Hepatocyte (in vitro differentiated cells): Measurements from ENCODE around the gene NR6A1. TPM values are rescaled to one million over a fixed set of nuclear protein-coding genes. Genes with fewer than 3 reads are reported as not detected.

Source experiments
- DNase-seq: peaks from one replicate; pipeline ENCODE4 v3.0.0-alpha.2; 2016; ENCODE audit warnings: low spot score
- H2AFZ ChIP-seq: fragments of 200-600 bp; sonication (generic); 2 replicates; pipeline ENCODE4 v1.6.0; 2016; ENCODE audit warnings: antibody characterized with exemption, mild to moderate bottlenecking
- H3K27ac ChIP-seq: fragments of 200-600 bp; sonication (generic); 2 replicates; pipeline ENCODE4 v1.5.1; 2016; ENCODE audit warnings: mild to moderate bottlenecking
- H3K27me3 ChIP-seq: fragments of 200-600 bp; sonication (generic); 2 replicates; pipeline ENCODE4 v1.6.1; 2016
- H3K36me3 ChIP-seq: fragments of 200-600 bp; sonication (generic); replicated peaks from 2 replicates; pipeline ENCODE4 v1.5.1; 2016; ENCODE audit warnings: low read depth; ENCODE audit not compliant: insufficient read depth
- H3K4me1 ChIP-seq: fragments of 200-600 bp; sonication (generic); 2 replicates; pipeline ENCODE4 v1.5.1; 2016; ENCODE audit warnings: mild to moderate bottlenecking, moderate library complexity; ENCODE audit not compliant: insufficient read depth
- H3K4me2 ChIP-seq: fragments of 200-600 bp; sonication (generic); 2 replicates; pipeline ENCODE4 v1.6.0; 2016
- H3K4me3 ChIP-seq: fragments of 200-600 bp; sonication (generic); 2 replicates; pipeline ENCODE4 v1.5.1; 2016; ENCODE audit warnings: mild to moderate bottlenecking
- H3K79me2 ChIP-seq: fragments of 200-600 bp; sonication (generic); 2 replicates; pipeline ENCODE4 v1.6.0; 2017; ENCODE audit warnings: mild to moderate bottlenecking
- H3K9me2 ChIP-seq: fragments of 200-600 bp; sonication (generic); replicated peaks from 2 replicates; pipeline ENCODE4 v1.6.0; 2017; ENCODE audit warnings: mild to moderate bottlenecking; ENCODE audit not compliant: insufficient read depth
- H3K9me3 ChIP-seq: fragments of 200-600 bp; sonication (generic); 2 replicates; pipeline ENCODE4 v1.5.1; 2016; ENCODE audit warnings: low read depth, mild to moderate bottlenecking
- H4K20me1 ChIP-seq: fragments of 200-600 bp; sonication (generic); 2 replicates; pipeline ENCODE4 v1.6.0; 2016; ENCODE audit warnings: mild to moderate bottlenecking; ENCODE audit not compliant: insufficient read depth, poor library complexity, severe bottlenecking
- CTCF ChIP-seq: fragments of 200-600 bp; sonication (generic); IDR thresholded peaks from 2 replicates; pipeline ENCODE4 v1.5.1; 2016; ENCODE audit warnings: antibody characterized with exemption, mild to moderate bottlenecking; ENCODE audit not compliant: poor library complexity
- EZH2 ChIP-seq: fragments of 200-600 bp; sonication (generic); IDR thresholded peaks from 2 replicates; pipeline ENCODE4 v1.6.1; 2016; ENCODE audit warnings: antibody characterized with exemption, mild to moderate bottlenecking, borderline replicate concordance
- EZH2phosphoT487 ChIP-seq: fragments of 200-600 bp; sonication (generic); IDR thresholded peaks from one replicate; pipeline ENCODE4 v1.6.1; 2018; ENCODE audit warnings: antibody characterized with exemption, mild to moderate bottlenecking, low read depth, moderate library complexity; ENCODE audit not compliant: unreplicated experiment, severe bottlenecking
- WGBS: methylation state at CpG from one replicate; pipeline ENCODE4 v1.1.6; 2016; ENCODE audit warnings: low lambda C conversion rate; ENCODE audit errors: missing lambda C conversion rate; 5-methylcytosine and 5-hydroxymethylcytosine counted together
- polyA plus RNA-seq: library from polyadenylated mRNA; unstranded; fragments of >200 nt; fragmentation: Nextera tagmentation; extraction: Ambion mirVana; gene quantifications from 2 replicates; pipeline ENCODE4 v1.2.1, GENCODE V29; 2016
- total RNA-seq: library from RNA; depleted of rRNA; stranded (reverse); fragments of >200 nt; gene quantifications from 2 replicates; pipeline ENCODE4 v1.2.3, GENCODE V29; 2014

The NR6A1 gene
- total and polyA plus RNA-seq, 2 experiments from 2014 or later, result 1.2 to 4.0 TPM

- Histone ChIP-seq H3K4me2 (no peak overlapping the region), H2AFZ (no peak overlapping the region), H3K4me3 (no peak overlapping the region), H3K79me2 (peaks cover 91% of the 10 kb centered on the region), H4K20me1 (no peaks in the 10 kb centered on the region), H3K9me3 (no peaks in the 10 kb centered on the region), H3K27me3 (no peaks in the 10 kb centered on the region), H3K36me3 (no peaks in the 10 kb centered on the region), H3K4me1 (peaks cover 7% of the 10 kb centered on the region), H3K27ac (no peak overlapping the region), H3K9me2 (no peaks in the 10 kb centered on the region)
- WGBS, result 94% methylated on average over 2 of the region's 2 CpGs
- DNase-seq, result no peak
- no peak for TF ChIP-seq EZH2
- TF ChIP-seq EZH2phosphoT487, result no peak
- TF ChIP-seq CTCF, result no peak
Observed at GRCh38 chr9:124664143-124664542, 107.0 kb downstream of the NR6A1 start.

GRCh38 chr9:124663046-124663961 lies 107.8 kb downstream of the NR6A1 start:
- 91% methylated on average over 6 of the region's 6 CpGs for WGBS
- Histone ChIP-seq H3K27me3 (no peaks in the 10 kb centered on the region), H3K27ac (no peak overlapping the region), H2AFZ (no peak overlapping the region), H3K4me3 (no peak overlapping the region), H3K9me3 (no peaks in the 10 kb centered on the region), H3K36me3 (no peaks in the 10 kb centered on the region), H3K4me2 (no peak overlapping the region), H3K9me2 (no peaks in the 10 kb centered on the region), H3K4me1 (peaks cover 7% of the 10 kb centered on the region), H4K20me1 (no peaks in the 10 kb centered on the region), H3K79me2 (peaks cover 84% of the 10 kb centered on the region)
- TF ChIP-seq EZH2phosphoT487, result no peak
- no peak for DNase-seq

- Histone ChIP-seq H3K4me1 (peaks cover 7% of the 10 kb centered on the region), H3K27me3 (no peaks in the 10 kb centered on the region), H3K27ac (no peak overlapping the region), H2AFZ (no peak overlapping the region), H4K20me1 (no peaks in the 10 kb centered on the region), H3K36me3 (no peaks in the 10 kb centered on the region), H3K9me2 (no peaks in the 10 kb centered on the region), H3K79me2 (peaks cover 77% of the 10 kb centered on the region), H3K4me3 (no peak overlapping the region), H3K4me2 (no peak overlapping the region), H3K9me3 (no peaks in the 10 kb centered on the region)
- DNase-seq, result no peak
- WGBS, result 79% methylated on average over 2 of the region's 2 CpGs
- TF ChIP-seq EZH2phosphoT487 (no peak), CTCF (no peak), EZH2 (no peak)
Observed at GRCh38 chr9:124662561-124662960, 108.5 kb downstream of the NR6A1 start.

GRCh38 chr9:124661271-124661670 lies 109.8 kb downstream of the NR6A1 start:
- Histone ChIP-seq H3K4me3 (no peak overlapping the region), H2AFZ (no peak overlapping the region), H3K36me3 (no peaks in the 10 kb centered on the region), H3K27ac (peak overlapping the region; percentile 97), H3K27me3 (no peaks in the 10 kb centered on the region), H3K4me1 (peaks cover 7% of the 10 kb centered on the region), H3K9me2 (no peaks in the 10 kb centered on the region), H3K4me2 (peak overlapping the region; percentile 79), H3K79me2 (peaks cover 64% of the 10 kb centered on the region), H3K9me3 (no peaks in the 10 kb centered on the region), H4K20me1 (no peaks in the 10 kb centered on the region)
- WGBS, result 45% methylated on average over 4 of the region's 4 CpGs
- no peak for TF ChIP-seq EZH2phosphoT487
- no peak for TF ChIP-seq CTCF
- no peak for TF ChIP-seq EZH2
- no peak for DNase-seq
